ENCODE data around the gene PALM2AKAP2. TPM values are rescaled to one million over a fixed set of nuclear protein-coding genes. Genes with fewer than 3 reads are reported as not detected.

PALM2AKAP2 gene
- total RNA-seq, 2 experiments from 2014 or later: not detected

DNA sequence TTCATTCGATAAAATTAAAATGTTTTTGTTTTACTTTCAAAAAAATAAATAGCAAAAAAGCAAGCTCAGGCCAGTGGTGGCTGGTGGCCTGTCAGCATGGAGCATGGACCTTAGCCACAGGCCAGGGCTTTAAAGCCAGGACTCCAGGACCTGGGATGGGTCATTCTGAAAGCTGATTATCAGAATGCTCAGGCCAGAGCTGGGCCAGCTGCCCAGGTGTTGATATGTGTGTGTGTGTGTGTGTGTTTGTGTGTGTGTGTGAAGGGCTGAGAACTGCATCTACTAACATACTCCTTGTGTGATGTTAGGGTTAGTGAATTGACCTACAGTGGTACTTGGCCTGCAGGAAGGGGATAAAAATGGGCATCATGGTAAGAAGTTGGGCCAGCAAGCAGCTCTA, 21.5 kb downstream of the PALM2AKAP2 start:
- Mint-ChIP-seq H3K36me3 (no peaks in the 10 kb centered on the region), H3K27ac (no peak overlapping the region), H3K27me3 (peaks cover 2% of the 10 kb centered on the region), H3K9me3 (ENCODE audit: low read depth) (no peaks in the 10 kb centered on the region), H3K4me1 (no peaks in the 10 kb centered on the region), H3K4me3 (no peak overlapping the region)
- DNase-seq (no peak), ATAC-seq (no peak)
- CTCF ChIA-PET: no interaction called here

DNA sequence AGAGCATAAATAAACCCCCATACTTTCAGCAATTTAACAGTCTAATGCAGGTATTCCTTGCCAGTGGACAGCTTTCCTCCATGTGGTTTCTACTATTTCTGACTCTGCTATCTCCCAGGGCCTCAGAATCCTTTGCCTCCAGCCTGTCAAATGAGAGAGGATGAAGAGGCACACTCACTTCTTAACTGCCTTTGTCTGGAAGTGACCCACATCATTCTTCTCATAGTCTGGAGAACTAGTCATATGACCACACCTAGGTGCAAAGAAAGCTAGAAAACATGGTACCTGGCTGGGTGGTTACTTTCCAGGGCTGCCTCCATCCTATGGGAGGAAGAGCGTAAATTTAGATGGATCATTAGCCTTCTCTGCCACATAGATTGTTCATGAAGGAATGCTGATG, 22.5 kb downstream of the PALM2AKAP2 start:
- Mint-ChIP-seq H3K4me1 (no peaks in the 10 kb centered on the region), H3K27me3 (peaks cover 2% of the 10 kb centered on the region), H3K36me3 (no peaks in the 10 kb centered on the region), H3K9me3 (ENCODE audit: low read depth) (no peaks in the 10 kb centered on the region), H3K4me3 (no peak overlapping the region), H3K27ac (no peak overlapping the region)
- DNase-seq (no peak), ATAC-seq (no peak)
- CTCF ChIA-PET: no interaction called here

DNA sequence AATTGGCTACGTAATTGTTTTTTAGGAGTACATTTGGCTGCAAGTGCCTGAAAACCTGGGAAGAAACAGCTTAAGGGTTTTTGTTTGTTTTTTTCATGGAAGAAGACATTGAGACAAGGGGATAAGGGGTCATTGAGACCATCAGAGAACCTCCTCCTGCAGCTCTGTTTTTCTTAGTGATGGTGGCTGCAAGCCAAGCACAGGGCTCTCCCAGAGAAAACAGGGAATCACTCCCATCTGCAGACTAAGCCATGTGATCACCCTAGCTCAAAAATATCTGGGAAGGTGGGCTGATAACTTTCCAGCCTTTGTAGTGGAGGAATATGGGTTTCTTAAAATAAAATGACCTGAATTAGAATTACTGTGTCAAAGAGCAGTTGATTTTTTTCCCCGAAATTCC, 25.1 kb downstream of the PALM2AKAP2 start:
- ATAC-seq (no peak), DNase-seq (no peak)
- Mint-ChIP-seq H3K27ac (no peak overlapping the region), H3K36me3 (no peaks in the 10 kb centered on the region), H3K9me3 (ENCODE audit: low read depth) (no peaks in the 10 kb centered on the region), H3K27me3 (peaks cover 2% of the 10 kb centered on the region), H3K4me1 (no peaks in the 10 kb centered on the region), H3K4me3 (no peak overlapping the region)
- CTCF ChIA-PET: no interaction called here

- peaks cover 8% of the 10 kb centered on the region for H3K27me3 Mint-ChIP-seq
- CTCF ChIA-PET: interaction anchor here (0.6 kb wide), 1 partner anchor 307 kb away, joined by 3 read pairs; no protein-coding TSS in a partner anchor
- H3K9me3 Mint-ChIP-seq (ENCODE audit: low read depth): no peaks in the 10 kb centered on the region
- no peaks in the 10 kb centered on the region for H3K4me1 Mint-ChIP-seq
- DNase-seq: no peak
- no peak for ATAC-seq
- H3K36me3 Mint-ChIP-seq: no peaks in the 10 kb centered on the region
- H3K27ac Mint-ChIP-seq: no peak overlapping the region
- H3K4me3 Mint-ChIP-seq: no peak overlapping the region
Observed at GRCh38 chr9:109806506-109807115, 26.6 kb downstream of the PALM2AKAP2 start.

DNA sequence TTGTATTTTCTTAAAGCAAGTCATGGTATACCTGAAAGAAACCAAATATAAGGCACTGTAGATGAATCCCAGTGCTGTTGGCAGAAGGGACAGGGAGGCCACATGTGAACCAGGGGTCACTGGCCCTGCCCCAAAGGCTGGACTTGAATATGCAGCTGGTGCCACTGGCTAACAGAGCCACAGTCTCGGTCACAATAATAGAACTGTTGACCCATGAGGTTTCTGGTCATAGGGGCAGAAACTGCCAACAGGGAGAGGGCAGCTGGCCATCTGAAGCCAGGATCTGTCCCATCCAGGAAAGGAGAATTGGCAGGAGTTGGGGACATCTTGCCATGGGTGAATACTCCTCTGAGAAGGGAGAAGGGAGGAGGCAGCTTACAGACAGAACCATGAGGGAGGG, 31.9 kb downstream of the PALM2AKAP2 start:
- Mint-ChIP-seq H3K9me3 (ENCODE audit: low read depth) (no peaks in the 10 kb centered on the region), H3K27ac (no peak overlapping the region), H3K36me3 (no peaks in the 10 kb centered on the region), H3K27me3 (peaks cover 6% of the 10 kb centered on the region), H3K4me3 (no peak overlapping the region), H3K4me1 (peaks cover 3% of the 10 kb centered on the region)
- no peak for ATAC-seq
- CTCF ChIA-PET: no interaction called here
- DNase-seq: no peak

DNA sequence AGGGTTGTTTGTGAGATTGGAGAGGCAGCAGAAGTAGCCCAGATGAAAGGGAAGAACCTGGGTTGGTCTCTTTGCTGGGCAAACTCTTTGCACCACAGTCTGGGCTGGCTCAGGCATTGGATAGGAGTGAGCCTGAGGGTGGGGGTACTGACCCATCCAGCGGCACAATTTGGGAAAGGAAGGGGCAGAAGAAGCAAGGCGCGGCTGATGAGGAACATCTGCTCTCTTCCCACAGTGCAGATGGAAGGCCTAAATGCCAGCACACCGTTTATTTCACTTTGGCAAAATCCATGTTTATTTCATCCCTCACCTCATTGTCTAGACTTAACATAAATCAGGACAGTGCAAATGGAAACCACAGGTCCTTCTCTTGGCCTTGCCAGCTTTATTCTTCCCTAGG, 32.3 kb downstream of the PALM2AKAP2 start:
- CTCF ChIA-PET: no interaction called here

DNA sequence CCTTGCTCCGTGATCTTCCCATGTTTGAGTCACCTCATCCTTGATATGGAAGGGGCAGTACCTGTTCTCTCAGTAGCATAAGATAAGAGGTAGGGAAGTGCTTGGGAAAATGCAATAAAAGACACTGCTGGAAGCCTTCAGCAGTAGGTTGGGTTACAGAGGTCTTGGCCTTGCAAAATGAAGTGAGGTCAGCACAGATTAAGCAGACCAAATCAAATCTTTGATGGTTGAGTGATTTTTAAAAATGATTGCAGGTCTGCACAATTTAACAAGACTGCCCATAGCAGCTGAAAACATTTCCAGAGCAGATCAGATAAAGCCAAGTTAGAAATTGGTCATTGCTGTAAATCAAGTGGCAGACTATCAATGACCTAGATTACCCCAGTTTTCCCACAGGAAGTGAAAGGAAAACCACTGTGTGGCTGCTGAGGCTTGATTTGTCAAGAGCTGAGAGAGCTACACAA, 32.9 kb downstream of the PALM2AKAP2 start:
- Mint-ChIP-seq H3K4me1 (peaks cover 3% of the 10 kb centered on the region), H3K4me3 (no peak overlapping the region), H3K27me3 (peaks cover 6% of the 10 kb centered on the region), H3K27ac (no peak overlapping the region), H3K9me3 (ENCODE audit: low read depth) (no peaks in the 10 kb centered on the region), H3K36me3 (no peaks in the 10 kb centered on the region)
- DNase-seq (no peak), ATAC-seq (no peak)
- CTCF ChIA-PET: no interaction called here

More for the DNA sequence above, 32.3 kb downstream of the PALM2AKAP2 start:
- no peak for DNase-seq
- ATAC-seq: no peak
- Mint-ChIP-seq H3K9me3 (ENCODE audit: low read depth) (no peaks in the 10 kb centered on the region), H3K27me3 (peaks cover 6% of the 10 kb centered on the region), H3K27ac (no peak overlapping the region), H3K36me3 (no peaks in the 10 kb centered on the region), H3K4me3 (no peak overlapping the region), H3K4me1 (peaks cover 3% of the 10 kb centered on the region)

- H3K4me1 Mint-ChIP-seq: peaks cover 3% of the 10 kb centered on the region
- no peaks in the 10 kb centered on the region for H3K9me3 Mint-ChIP-seq (ENCODE audit: low read depth)
- H3K27ac Mint-ChIP-seq: no peak overlapping the region
- CTCF ChIA-PET: no interaction called here
- H3K4me3 Mint-ChIP-seq: no peak overlapping the region
- ATAC-seq (no peak), DNase-seq (no peak)
- H3K36me3 Mint-ChIP-seq: no peaks in the 10 kb centered on the region
- H3K27me3 Mint-ChIP-seq: peaks cover 8% of the 10 kb centered on the region
Observed at GRCh38 chr9:109813303-109813702, 33.3 kb downstream of the PALM2AKAP2 start.

DNA sequence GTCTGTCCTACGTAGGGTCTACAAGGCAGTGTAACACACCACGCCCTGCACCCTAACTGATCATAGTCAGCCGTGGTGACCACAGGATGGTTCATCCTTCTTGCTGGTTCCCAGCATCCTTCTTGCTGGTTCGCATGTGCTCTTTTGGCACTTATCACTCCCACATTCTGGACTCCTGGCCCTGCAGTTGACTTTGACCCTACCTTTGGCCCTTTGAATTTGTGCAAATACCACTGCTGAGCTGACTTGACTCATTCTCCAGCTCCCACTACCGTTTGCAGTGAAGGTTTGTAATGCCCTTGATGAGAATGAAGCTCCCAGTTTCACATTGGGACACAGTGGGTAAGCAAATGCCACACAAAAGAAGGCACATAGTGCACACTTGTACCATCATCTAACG, 33.8 kb downstream of the PALM2AKAP2 start:
- Mint-ChIP-seq H3K4me1 (peaks cover 3% of the 10 kb centered on the region), H3K27ac (no peak overlapping the region), H3K9me3 (ENCODE audit: low read depth) (no peaks in the 10 kb centered on the region), H3K27me3 (peaks cover 10% of the 10 kb centered on the region), H3K4me3 (no peak overlapping the region), H3K36me3 (no peaks in the 10 kb centered on the region)
- CTCF ChIA-PET: no interaction called here
- DNase-seq (no peak), ATAC-seq (no peak)

- no peak overlapping the region for H3K4me3 Mint-ChIP-seq
- no peaks in the 10 kb centered on the region for H3K36me3 Mint-ChIP-seq
- H3K27me3 Mint-ChIP-seq: peaks cover 11% of the 10 kb centered on the region
- H3K27ac Mint-ChIP-seq: no peak overlapping the region
- ATAC-seq (no peak), DNase-seq (no peak)
- CTCF ChIA-PET: no interaction called here
- H3K4me1 Mint-ChIP-seq: peaks cover 3% of the 10 kb centered on the region
- no peaks in the 10 kb centered on the region for H3K9me3 Mint-ChIP-seq (ENCODE audit: low read depth)
Observed at GRCh38 chr9:109815366-109815947, 35.5 kb downstream of the PALM2AKAP2 start.

DNA sequence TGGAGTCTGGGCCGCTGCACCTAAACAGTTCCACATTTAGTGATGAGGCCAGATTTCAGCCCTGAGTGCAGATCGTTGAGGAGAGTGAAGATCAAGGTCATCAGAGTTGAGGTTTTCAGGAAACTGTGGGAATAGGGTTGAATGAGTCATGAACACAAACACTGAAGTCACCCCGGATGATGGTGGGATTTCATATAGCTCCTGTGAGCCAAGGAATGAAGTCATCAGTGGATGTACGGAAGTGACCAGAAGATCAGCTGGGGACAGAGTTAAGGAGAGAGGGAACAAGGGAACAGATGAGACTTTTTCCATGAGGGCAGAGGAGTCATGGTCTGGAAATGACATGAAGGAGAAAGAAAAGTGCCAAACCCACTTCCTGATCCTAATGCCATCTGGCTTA, 36.5 kb downstream of the PALM2AKAP2 start:
- ATAC-seq (no peak), DNase-seq (no peak)
- Mint-ChIP-seq H3K27ac (no peak overlapping the region), H3K4me1 (peaks cover 3% of the 10 kb centered on the region), H3K27me3 (peaks cover 5% of the 10 kb centered on the region), H3K9me3 (ENCODE audit: low read depth) (no peaks in the 10 kb centered on the region), H3K36me3 (no peaks in the 10 kb centered on the region), H3K4me3 (no peak overlapping the region)
- CTCF ChIA-PET: no interaction called here

GRCh38 chr9:109817146-109817845, 37.3 kb downstream of the PALM2AKAP2 start:
- DNase-seq: no peak
- no peak for ATAC-seq
- no peaks in the 10 kb centered on the region for H3K9me3 Mint-ChIP-seq (ENCODE audit: low read depth)
- H3K4me1 Mint-ChIP-seq: peaks cover 3% of the 10 kb centered on the region
- H3K36me3 Mint-ChIP-seq: no peaks in the 10 kb centered on the region
- no peak overlapping the region for H3K27ac Mint-ChIP-seq
- peaks cover 5% of the 10 kb centered on the region for H3K27me3 Mint-ChIP-seq
- CTCF ChIA-PET: interaction anchor here (1.2 to 2.4 kb wide), 2 partner anchors 10 to 243 kb away, joined by 4 to 12 read pairs; no protein-coding TSS in a partner anchor
- H3K4me3 Mint-ChIP-seq: no peak overlapping the region

GRCh38 chr9:109817846-109818472, 38.0 kb downstream of the PALM2AKAP2 start:
- Mint-ChIP-seq H3K9me3 (ENCODE audit: low read depth) (no peaks in the 10 kb centered on the region), H3K36me3 (no peaks in the 10 kb centered on the region), H3K27me3 (peaks cover 5% of the 10 kb centered on the region), H3K27ac (no peak overlapping the region), H3K4me1 (peaks cover under 1% of the 10 kb centered on the region), H3K4me3 (no peak overlapping the region)
- no peak for ATAC-seq
- CTCF ChIA-PET: interaction anchor here (0.6 to 2.4 kb wide), 3 partner anchors 10 to 243 kb away, joined by 3 to 12 read pairs (median 4); no protein-coding TSS in a partner anchor
- DNase-seq: peak; percentile 46
